ENCODE data around the gene RELCH. TPM values are rescaled to one million over a fixed set of nuclear protein-coding genes. Genes with fewer than 3 reads are reported as not detected.

Gene RELCH
- total and polyA plus RNA-seq, 2 of the 13 experiments (the other 11 are each of a cell fraction or from before 2014, with no cell fraction given) = 5.6 to 31.7 TPM

GRCh38 chr18:62335494-62335893 lies 148.4 kb downstream of the RELCH start:
- BruUV-seq (replicated peaks) = no TSS peak
- no peaks in the 10 kb centered on the region for H3K27me3 ChIP-seq (ENCODE audit: control insufficient read depth in 1 of 2, insufficient read depth in 2 of 2, low read length in 2 of 2)
- FAIRE-seq (no peak), ATAC-seq (no peak), DNase-seq (ENCODE audit: low spot score) (no peak)
- no peaks in the 10 kb centered on the region for H3K4me1 ChIP-seq (ENCODE audit: insufficient read depth, low read length)
- WGBS (ENCODE audit: low lambda C conversion rate) = 92% methylated on average over 5 of the region's 5 CpGs
- H3K79me2 ChIP-seq (ENCODE audit: insufficient read depth, low read length) = peaks cover 5% of the 10 kb centered on the region
- CTCF ChIA-PET (ENCODE audit: low intra/inter-chr PET ratio, low total read pairs) = no interaction called here
- H3K36me3 ChIP-seq (replicated peaks in 1 of 2; ENCODE audit: control insufficient read depth in 1 of 2, insufficient read depth in 2 of 2, low read length in 2 of 2) = no peaks in the 10 kb centered on the region
- in situ Hi-C loops (cut with HindIII; ENCODE audit: extremely low pct_ligation_motif_present, low pct_unique_long_range_greater_than_20kb) (no loop called here), intact Hi-C loops (cut with micrococcal nuclease; ENCODE audit: unreplicated experiment) (no loop called here)
- POLR2A ChIA-PET = no interaction called here
- TF ChIP-seq, protein P1, sequence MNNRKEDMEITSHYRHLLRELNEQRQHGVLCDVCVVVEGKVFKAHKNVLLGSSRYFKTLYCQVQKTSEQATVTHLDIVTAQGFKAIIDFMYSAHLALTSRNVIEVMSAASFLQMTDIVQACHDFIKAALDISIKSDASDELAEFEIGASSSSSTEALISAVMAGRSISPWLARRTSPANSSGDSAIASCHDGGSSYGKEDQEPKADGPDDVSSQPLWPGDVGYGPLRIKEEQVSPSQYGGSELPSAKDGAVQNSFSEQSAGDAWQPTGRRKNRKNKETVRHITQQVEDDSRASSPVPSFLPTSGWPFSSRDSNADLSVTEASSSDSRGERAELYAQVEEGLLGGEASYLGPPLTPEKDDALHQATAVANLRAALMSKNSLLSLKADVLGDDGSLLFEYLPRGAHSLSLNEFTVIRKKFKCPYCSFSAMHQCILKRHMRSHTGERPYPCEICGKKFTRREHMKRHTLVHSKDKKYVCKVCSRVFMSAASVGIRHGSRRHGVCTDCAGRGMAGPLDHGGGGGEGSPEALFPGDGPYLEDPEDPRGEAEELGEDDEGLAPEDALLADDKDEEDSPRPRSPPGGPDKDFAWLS (CRISPR knock-in tag; IDR thresholded peaks at IDR 0.05; ENCODE audit: borderline replicate concordance) = no peak
- TF ChIP-seq CEBPB (IDR thresholded peaks at IDR 0.05; ENCODE audit: borderline replicate concordance, low read depth, low read length) = no peak
- TF ChIP-seq JARID2 (CRISPR knock-in tag; IDR thresholded peaks at IDR 0.05; ENCODE audit: insufficient replicate concordance) = no peak
- TF ChIP-seq ZEB1 (IDR thresholded peaks at IDR 0.05; ENCODE audit: insufficient replicate concordance, low read depth) = no peak
- TF ChIP-seq MTA3 (CRISPR knock-in tag; IDR thresholded peaks at IDR 0.05) = no peak
- no peak for TF ChIP-seq ZNF652 (CRISPR knock-in tag; IDR thresholded peaks at IDR 0.05; ENCODE audit: borderline replicate concordance, low read depth)
- H3K9ac ChIP-seq (ENCODE audit: insufficient read depth, low read depth, low read length) = no peak overlapping the region
- no peak overlapping the region for H3K4me2 ChIP-seq (ENCODE audit: low read depth, low read length)
- H2AFZ ChIP-seq (ENCODE audit: low read length) = no peak overlapping the region
- H3K4me3 ChIP-seq (replicated peaks in 1 of 3; ENCODE audit: insufficient read depth in 1 of 3, low read depth in 2 of 3, low read length in 3 of 3) = no peak overlapping the region
- H3K27ac ChIP-seq (ENCODE audit: extremely low read length, insufficient read depth, low read length) = no peak overlapping the region
- H4K20me1 ChIP-seq (ENCODE audit: insufficient read depth, low read length) = no peaks in the 10 kb centered on the region
- no peaks in the 10 kb centered on the region for H3K9me3 ChIP-seq (ENCODE audit: low read length)

DNA sequence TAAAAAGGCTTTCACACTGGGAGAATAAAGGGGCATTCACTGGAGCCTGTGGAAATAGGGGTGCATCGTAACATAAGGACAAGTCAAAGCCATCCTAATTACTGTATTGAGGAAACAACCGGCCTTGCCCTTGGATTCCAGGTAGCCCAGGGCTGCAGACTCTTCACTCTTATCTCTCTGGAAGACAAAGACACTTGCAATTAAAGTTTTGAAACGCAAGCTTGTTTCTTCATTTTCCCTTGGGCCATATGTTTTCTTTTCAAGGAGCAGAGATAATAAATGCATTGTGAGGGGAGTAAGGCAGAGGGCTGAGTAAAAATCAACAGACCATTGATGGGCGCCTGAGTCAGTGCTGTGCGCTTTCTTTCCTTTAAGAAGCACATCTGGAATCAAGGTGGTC lies 149.6 kb downstream of the RELCH start:
- ATAC-seq (no peak), DNase-seq (ENCODE audit: low spot score) (no peak), FAIRE-seq (no peak)
- Histone ChIP-seq H3K79me2 (ENCODE audit: insufficient read depth, low read length) (peaks cover 3% of the 10 kb centered on the region), H3K4me1 (ENCODE audit: insufficient read depth, low read length) (no peaks in the 10 kb centered on the region), H3K9ac (ENCODE audit: insufficient read depth, low read depth, low read length) (no peak overlapping the region), H3K4me2 (ENCODE audit: low read depth, low read length) (no peak overlapping the region), H3K27ac (ENCODE audit: extremely low read length, insufficient read depth, low read length) (no peak overlapping the region), H4K20me1 (ENCODE audit: insufficient read depth, low read length) (no peaks in the 10 kb centered on the region), H3K36me3 (replicated peaks in 1 of 2; ENCODE audit: control insufficient read depth in 1 of 2, insufficient read depth in 2 of 2, low read length in 2 of 2) (no peaks in the 10 kb centered on the region; a peak in 1 of 5 replicates), H3K27me3 (ENCODE audit: control insufficient read depth in 1 of 2, insufficient read depth in 2 of 2, low read length in 2 of 2) (no peaks in the 10 kb centered on the region), H3K4me3 (replicated peaks in 1 of 3; ENCODE audit: insufficient read depth in 1 of 3, low read depth in 2 of 3, low read length in 3 of 3) (no peak overlapping the region), H3K9me3 (ENCODE audit: low read length) (no peaks in the 10 kb centered on the region), H2AFZ (ENCODE audit: low read length) (no peak overlapping the region)
- BruUV-seq (replicated peaks) = no TSS peak
- WGBS (ENCODE audit: low lambda C conversion rate) = over 99% methylated on average over 5 of the region's 5 CpGs
- in situ Hi-C loops (cut with HindIII; ENCODE audit: extremely low pct_ligation_motif_present, low pct_unique_long_range_greater_than_20kb) (no loop called here), intact Hi-C loops (cut with micrococcal nuclease; ENCODE audit: unreplicated experiment) (no loop called here)
- ChIA-PET POLR2A (no interaction called here), CTCF (ENCODE audit: low intra/inter-chr PET ratio, low total read pairs) (no interaction called here)
- TF ChIP-seq, protein P2, sequence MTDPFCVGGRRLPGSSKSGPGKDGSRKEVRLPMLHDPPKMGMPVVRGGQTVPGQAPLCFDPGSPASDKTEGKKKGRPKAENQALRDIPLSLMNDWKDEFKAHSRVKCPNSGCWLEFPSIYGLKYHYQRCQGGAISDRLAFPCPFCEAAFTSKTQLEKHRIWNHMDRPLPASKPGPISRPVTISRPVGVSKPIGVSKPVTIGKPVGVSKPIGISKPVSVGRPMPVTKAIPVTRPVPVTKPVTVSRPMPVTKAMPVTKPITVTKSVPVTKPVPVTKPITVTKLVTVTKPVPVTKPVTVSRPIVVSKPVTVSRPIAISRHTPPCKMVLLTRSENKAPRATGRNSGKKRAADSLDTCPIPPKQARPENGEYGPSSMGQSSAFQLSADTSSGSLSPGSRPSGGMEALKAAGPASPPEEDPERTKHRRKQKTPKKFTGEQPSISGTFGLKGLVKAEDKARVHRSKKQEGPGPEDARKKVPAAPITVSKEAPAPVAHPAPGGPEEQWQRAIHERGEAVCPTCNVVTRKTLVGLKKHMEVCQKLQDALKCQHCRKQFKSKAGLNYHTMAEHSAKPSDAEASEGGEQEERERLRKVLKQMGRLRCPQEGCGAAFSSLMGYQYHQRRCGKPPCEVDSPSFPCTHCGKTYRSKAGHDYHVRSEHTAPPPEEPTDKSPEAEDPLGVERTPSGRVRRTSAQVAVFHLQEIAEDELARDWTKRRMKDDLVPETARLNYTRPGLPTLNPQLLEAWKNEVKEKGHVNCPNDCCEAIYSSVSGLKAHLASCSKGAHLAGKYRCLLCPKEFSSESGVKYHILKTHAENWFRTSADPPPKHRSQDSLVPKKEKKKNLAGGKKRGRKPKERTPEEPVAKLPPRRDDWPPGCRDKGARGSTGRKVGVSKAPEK (CRISPR knock-in tag; IDR thresholded peaks at IDR 0.05; ENCODE audit: borderline replicate concordance) = no peak
- TF ChIP-seq ARNT2 (CRISPR knock-in tag; IDR thresholded peaks at IDR 0.05; ENCODE audit: low read depth) = no peak
